ENCODE data around the gene BEAN1. TPM values are rescaled to one million over a fixed set of nuclear protein-coding genes. Genes with fewer than 3 reads are reported as not detected.
A peak's percentile ranks its signal among the peaks of the same experiment; 100 is the strongest.
"Not testable (repeated sequence)": the region's sequence is repeated elsewhere in the genome, so short reads cannot be mapped to it uniquely, and the experiment has no call there.

Gene BEAN1
- total RNA-seq, 2 donors from 2014 or later, result not detected

GRCh38 chr16:66489385-66489784 is 62.3 kb downstream of the BEAN1 start:
- DNase-seq (ENCODE audit: low spot score) (no peak), ATAC-seq (no peak)
- Mint-ChIP-seq H3K36me3 (no peaks in the 10 kb centered on the region), H3K4me3 (no peak overlapping the region), H3K4me1 (ENCODE audit: low read depth in 2 of 2) (peaks cover under 1% of the 10 kb centered on the region in 2 donors), H3K27ac (no peak overlapping the region), H3K9me3 (no peaks in the 10 kb centered on the region), H3K27me3 (no peaks in the 10 kb centered on the region)

GRCh38 chr16:66489818-66490217 is 62.7 kb downstream of the BEAN1 start:
- Mint-ChIP-seq H3K36me3 (no peaks in the 10 kb centered on the region), H3K27ac (no peak overlapping the region), H3K4me1 (ENCODE audit: low read depth in 2 of 2) (no peaks in the 10 kb centered on the region), H3K4me3 (no peak overlapping the region), H3K27me3 (no peaks in the 10 kb centered on the region), H3K9me3 (no peaks in the 10 kb centered on the region)
- ATAC-seq (no peak), DNase-seq (ENCODE audit: low spot score) (no peak)

- Mint-ChIP-seq H3K36me3 (no peaks in the 10 kb centered on the region), H3K9me3 (no peaks in the 10 kb centered on the region), H3K4me1 (ENCODE audit: low read depth in 2 of 2) (no peaks in the 10 kb centered on the region), H3K4me3 (no peak overlapping the region), H3K27me3 (no peaks in the 10 kb centered on the region), H3K27ac (peak overlapping the region in 1 of 2 donors; percentile 33)
- ATAC-seq (peak; percentile 10 to 11), DNase-seq (ENCODE audit: low spot score) (no peak)
Measured at GRCh38 chr16:66490774-66491715, 64.0 kb downstream of the BEAN1 start.

GRCh38 chr16:66491716-66492064 is 64.6 kb downstream of the BEAN1 start:
- no peaks in the 10 kb centered on the region for H3K36me3 Mint-ChIP-seq
- ATAC-seq, result no peak

GRCh38 chr16:66493490-66494401 is 66.7 kb downstream of the BEAN1 start:
- Mint-ChIP-seq H3K9me3 (no peaks in the 10 kb centered on the region), H3K27ac (no peak overlapping the region), H3K4me1 (ENCODE audit: low read depth in 2 of 2) (no peaks in the 10 kb centered on the region), H3K27me3 (no peaks in the 10 kb centered on the region), H3K36me3 (no peaks in the 10 kb centered on the region), H3K4me3 (no peak overlapping the region)
- ATAC-seq (no peak), DNase-seq (ENCODE audit: low spot score) (no peak)

More at GRCh38 chr16:66491716-66492064, 64.6 kb downstream of the BEAN1 start:
- Mint-ChIP-seq H3K4me3 (no peak overlapping the region), H3K27me3 (no peaks in the 10 kb centered on the region), H3K9me3 (no peaks in the 10 kb centered on the region), H3K27ac (no peak overlapping the region), H3K4me1 (ENCODE audit: low read depth in 2 of 2) (no peaks in the 10 kb centered on the region)
- no peak for DNase-seq (ENCODE audit: low spot score)

- no peaks in the 10 kb centered on the region for H3K27me3 Mint-ChIP-seq
- H3K4me1 Mint-ChIP-seq (ENCODE audit: low read depth in 2 of 2), result no peaks in the 10 kb centered on the region
- H3K27ac Mint-ChIP-seq, result no peak overlapping the region
- no peak overlapping the region for H3K4me3 Mint-ChIP-seq
- ATAC-seq, result no peak
- H3K36me3 Mint-ChIP-seq, result no peaks in the 10 kb centered on the region
- no peak for DNase-seq (ENCODE audit: low spot score)
- no peaks in the 10 kb centered on the region for H3K9me3 Mint-ChIP-seq
Measured at GRCh38 chr16:66494916-66495315, 67.8 kb downstream of the BEAN1 start.

GRCh38 chr16:66495440-66495839 is 68.3 kb downstream of the BEAN1 start:
- no peaks in the 10 kb centered on the region for H3K27me3 Mint-ChIP-seq
- no peak overlapping the region for H3K27ac Mint-ChIP-seq
- DNase-seq (ENCODE audit: low spot score) (no peak), ATAC-seq (no peak)
- no peaks in the 10 kb centered on the region for H3K4me1 Mint-ChIP-seq (ENCODE audit: low read depth in 2 of 2)
- H3K36me3 Mint-ChIP-seq, result no peaks in the 10 kb centered on the region
- no peaks in the 10 kb centered on the region for H3K9me3 Mint-ChIP-seq
- no peak overlapping the region for H3K4me3 Mint-ChIP-seq

- not testable (repeated sequence) for H3K27me3 Mint-ChIP-seq; H3K4me1 Mint-ChIP-seq (ENCODE audit: low read depth in 2 of 2); DNase-seq (ENCODE audit: low spot score); ATAC-seq; H3K36me3 Mint-ChIP-seq; H3K4me3 Mint-ChIP-seq; H3K9me3 Mint-ChIP-seq; H3K27ac Mint-ChIP-seq
Measured at GRCh38 chr16:66496226-66496625, 69.1 kb downstream of the BEAN1 start.

- H3K9me3 Mint-ChIP-seq; H3K4me3 Mint-ChIP-seq; DNase-seq (ENCODE audit: low spot score); H3K36me3 Mint-ChIP-seq; H3K27ac Mint-ChIP-seq; H3K4me1 Mint-ChIP-seq (ENCODE audit: low read depth in 2 of 2); H3K27me3 Mint-ChIP-seq; ATAC-seq: not testable (repeated sequence)
Measured at GRCh38 chr16:66497921-66498320, 70.8 kb downstream of the BEAN1 start.

GRCh38 chr16:66501563-66501962 is 74.5 kb downstream of the BEAN1 start:
- ATAC-seq; H3K36me3 Mint-ChIP-seq; H3K27ac Mint-ChIP-seq; H3K27me3 Mint-ChIP-seq; H3K4me1 Mint-ChIP-seq (ENCODE audit: low read depth in 2 of 2); H3K9me3 Mint-ChIP-seq; DNase-seq (ENCODE audit: low spot score); H3K4me3 Mint-ChIP-seq: not testable (repeated sequence)

- ATAC-seq, result no peak
- no peaks in the 10 kb centered on the region for H3K9me3 Mint-ChIP-seq
- no peak overlapping the region for H3K27ac Mint-ChIP-seq
- H3K36me3 Mint-ChIP-seq, result no peaks in the 10 kb centered on the region
- DNase-seq (ENCODE audit: low spot score), result no peak
- H3K4me3 Mint-ChIP-seq, result no peak overlapping the region
- H3K27me3 Mint-ChIP-seq, result no peaks in the 10 kb centered on the region
- peaks cover 0 to 5% of the 10 kb centered on the region in 2 donors for H3K4me1 Mint-ChIP-seq (ENCODE audit: low read depth in 2 of 2)
Measured at GRCh38 chr16:66502020-66502913, 75.2 kb downstream of the BEAN1 start.

GRCh38 chr16:66503030-66503429 is 75.9 kb downstream of the BEAN1 start:
- H3K27me3 Mint-ChIP-seq, result no peaks in the 10 kb centered on the region
- ATAC-seq (no peak), DNase-seq (ENCODE audit: low spot score) (no peak)
- no peaks in the 10 kb centered on the region for H3K9me3 Mint-ChIP-seq
- H3K4me1 Mint-ChIP-seq (ENCODE audit: low read depth in 2 of 2), result peaks cover 0 to 5% of the 10 kb centered on the region in 2 donors
- H3K4me3 Mint-ChIP-seq, result no peak overlapping the region
- H3K36me3 Mint-ChIP-seq, result no peaks in the 10 kb centered on the region
- no peak overlapping the region for H3K27ac Mint-ChIP-seq

- H3K9me3 Mint-ChIP-seq, result no peaks in the 10 kb centered on the region
- H3K36me3 Mint-ChIP-seq, result no peaks in the 10 kb centered on the region
- ATAC-seq, result no peak
- H3K27ac Mint-ChIP-seq, result no peak overlapping the region
- no peak overlapping the region for H3K4me3 Mint-ChIP-seq
- H3K4me1 Mint-ChIP-seq (ENCODE audit: low read depth in 2 of 2), result peaks cover 0 to 5% of the 10 kb centered on the region in 2 donors
- no peak for DNase-seq (ENCODE audit: low spot score)
- no peaks in the 10 kb centered on the region for H3K27me3 Mint-ChIP-seq
Measured at GRCh38 chr16:66503612-66504011, 76.5 kb downstream of the BEAN1 start.
